Measurements from ENCODE around the gene MYO16. TPM values are rescaled to one million over a fixed set of nuclear protein-coding genes. Genes with fewer than 3 reads are reported as not detected.

MYO16 gene
- total RNA-seq, 1 experiment from 2014 or later = 0.06 TPM

DNA sequence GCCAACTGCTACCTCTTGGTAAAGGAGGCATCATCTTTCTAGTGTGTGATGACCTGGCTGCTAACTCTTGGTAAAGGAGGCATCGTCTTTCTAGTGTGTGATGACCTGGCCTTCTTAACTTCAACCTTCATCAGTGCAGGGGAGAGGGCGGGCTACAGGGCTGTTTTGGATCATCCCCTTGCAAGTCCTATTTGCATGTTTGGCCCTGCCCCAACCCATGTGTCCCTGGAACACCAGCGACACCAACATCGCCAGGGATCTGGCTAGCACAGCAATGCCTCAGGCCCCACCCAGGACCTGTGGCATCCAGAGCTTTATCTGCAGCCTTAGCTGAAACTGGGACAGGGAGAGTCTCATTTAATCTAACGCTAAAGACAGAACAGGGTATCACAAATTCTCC, 492.4 kb downstream of the MYO16 start:
- no peak for DNase-seq (ENCODE audit: low read depth)

DNA sequence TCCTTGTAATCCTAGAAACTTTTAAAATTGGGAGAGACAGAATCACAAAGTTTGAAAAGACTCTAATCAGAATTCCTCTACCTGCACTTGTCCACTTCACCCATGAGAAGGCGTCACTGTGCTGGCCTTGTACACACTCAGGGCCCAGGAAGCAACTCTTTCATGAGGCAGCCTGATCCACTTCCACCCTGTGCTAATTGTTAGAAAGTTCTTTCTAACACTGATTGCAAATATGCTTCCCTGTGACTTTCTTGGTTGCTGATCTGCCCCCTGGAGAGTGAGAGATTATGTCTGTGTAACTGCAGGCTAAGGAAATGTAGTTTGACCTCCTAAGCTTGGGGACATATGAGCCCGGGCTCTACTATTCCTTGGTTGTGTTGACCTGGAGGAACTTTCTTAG, 494.6 kb downstream of the MYO16 start:
- no peak for DNase-seq (ENCODE audit: low read depth)

DNA sequence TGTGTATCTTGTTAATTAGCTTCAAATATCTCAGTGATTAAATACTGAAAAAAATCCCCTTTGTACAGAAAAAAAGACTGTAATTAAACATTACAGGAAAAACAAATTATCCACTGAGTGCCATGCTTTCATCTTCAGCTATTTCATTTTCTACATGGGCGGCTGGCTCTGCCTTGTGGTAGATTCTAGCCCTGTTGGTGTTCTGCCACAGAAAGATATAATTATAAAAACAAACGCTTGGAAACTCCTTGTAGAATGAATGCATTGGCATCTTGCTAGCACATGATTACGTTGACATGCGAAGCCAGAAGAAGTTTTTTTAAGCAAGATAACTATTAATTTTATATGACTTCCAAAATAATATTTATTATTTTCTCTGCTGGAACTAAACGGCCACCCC, 496.8 kb downstream of the MYO16 start:
- no peak for DNase-seq (ENCODE audit: low read depth)

DNA sequence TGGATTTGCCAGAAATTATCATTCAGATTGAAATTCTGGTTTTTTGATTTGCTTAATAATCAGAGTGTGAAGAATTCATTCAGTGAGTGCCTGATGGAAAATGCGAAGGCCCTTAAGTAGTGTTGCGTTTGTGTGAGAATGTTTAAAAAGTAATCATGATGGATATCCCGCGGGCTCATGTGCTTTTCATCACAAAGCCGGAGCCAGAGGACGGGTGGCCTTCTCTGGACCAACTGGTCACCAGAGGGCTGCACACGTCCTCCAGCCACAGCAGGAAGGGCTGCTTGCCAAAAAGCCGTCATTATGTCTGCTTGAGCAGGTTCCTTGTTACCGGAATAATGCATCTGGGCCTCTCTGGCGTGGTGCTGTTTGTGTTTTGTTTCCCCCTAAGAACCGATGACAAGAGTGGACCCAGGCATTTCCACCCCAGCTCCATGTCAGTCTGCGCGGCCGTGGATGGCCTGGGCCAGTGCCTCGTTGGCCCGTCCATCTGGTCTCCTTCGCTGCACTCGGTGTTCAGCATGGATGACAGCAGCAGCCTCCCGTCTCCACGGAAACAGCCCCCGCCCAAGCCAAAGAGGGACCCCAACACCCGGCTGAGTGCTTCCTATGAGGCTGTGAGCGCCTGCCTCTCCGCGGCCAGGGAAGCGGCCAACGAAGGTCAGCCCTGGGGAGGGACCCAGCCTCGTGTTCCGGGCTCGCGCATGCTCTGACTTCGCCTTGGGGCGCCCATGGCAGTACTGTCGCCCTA, 497.7 kb downstream of the MYO16 start:
- no peak for DNase-seq (ENCODE audit: low read depth)

GRCh38 chr13:109128121-109128520, 498.7 kb downstream of the MYO16 start:
- DNase-seq (ENCODE audit: low read depth) = no peak

- no peak for DNase-seq (ENCODE audit: low read depth)
Observed at GRCh38 chr13:109130093-109130835, 500.9 kb downstream of the MYO16 start.

DNA sequence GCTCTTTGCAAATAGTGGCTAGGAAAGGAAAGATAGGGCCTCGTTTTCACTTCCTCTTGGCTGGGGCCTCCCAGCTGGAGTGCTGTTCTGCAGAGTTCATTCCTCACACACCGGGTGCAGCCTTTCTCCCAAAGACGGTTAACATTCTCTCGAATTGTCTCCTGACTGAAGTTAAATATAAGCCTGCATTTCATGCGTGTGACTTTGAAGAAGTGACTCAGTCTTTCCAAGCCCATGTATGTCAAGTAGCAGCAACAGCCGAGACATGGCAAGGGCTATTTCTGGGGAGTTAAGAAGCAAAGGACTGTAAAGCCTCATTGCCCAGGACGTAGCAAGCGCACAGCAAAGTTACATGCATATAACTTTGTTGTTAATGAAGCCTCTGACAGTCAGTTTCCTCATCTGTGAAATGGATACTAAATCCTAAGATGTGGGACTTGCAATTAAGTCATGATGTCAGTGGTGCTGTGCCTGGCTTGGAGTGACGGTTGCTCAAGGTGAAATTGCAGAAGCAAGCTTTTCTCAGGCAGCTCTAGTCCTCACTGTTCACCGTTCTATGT, 502.4 kb downstream of the MYO16 start:
- DNase-seq (ENCODE audit: low read depth) = no peak

DNA sequence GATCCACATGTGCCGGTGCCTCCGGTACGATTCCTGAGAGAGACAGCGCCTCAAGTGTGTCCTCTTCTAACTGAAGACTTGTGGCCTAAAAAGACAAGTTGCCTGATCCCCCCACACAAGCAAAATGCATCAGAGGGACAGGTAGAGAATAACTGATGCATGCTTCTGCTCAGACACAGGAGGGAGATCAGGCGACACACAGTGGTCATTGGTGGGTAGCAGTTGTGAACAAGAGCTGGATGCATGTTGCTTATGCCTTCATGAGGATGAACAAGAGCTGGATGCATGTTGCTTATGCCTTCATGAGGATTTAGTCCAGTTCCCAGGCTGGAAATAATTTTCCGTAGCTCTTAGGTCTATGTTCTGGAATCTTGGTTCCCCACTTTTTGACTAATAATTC, 505.6 kb downstream of the MYO16 start:
- no peak for DNase-seq (ENCODE audit: low read depth)

DNA sequence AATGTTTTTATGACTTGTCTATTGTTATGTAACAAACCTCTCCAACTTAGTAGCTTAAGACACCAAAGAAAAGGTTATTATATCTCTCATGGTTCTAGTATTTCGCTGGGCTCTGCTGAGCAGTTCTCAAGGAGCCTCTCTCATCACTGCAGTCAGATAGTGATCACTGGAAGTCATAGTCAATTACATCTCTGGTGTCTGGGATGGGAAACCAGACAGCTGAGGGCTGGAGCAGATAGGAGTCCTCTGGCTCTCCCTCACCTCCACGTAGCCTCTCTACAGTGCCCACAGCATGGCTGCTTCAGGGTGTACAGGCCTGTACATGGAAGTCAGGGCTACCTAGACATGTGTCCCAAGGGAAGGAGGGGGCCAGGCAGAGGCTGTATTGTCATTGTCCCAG, 507.5 kb downstream of the MYO16 start:
- DNase-seq (ENCODE audit: low read depth) = no peak

GRCh38 chr13:109139346-109139745, 509.9 kb downstream of the MYO16 start:
- DNase-seq (ENCODE audit: low read depth) = no peak

DNA sequence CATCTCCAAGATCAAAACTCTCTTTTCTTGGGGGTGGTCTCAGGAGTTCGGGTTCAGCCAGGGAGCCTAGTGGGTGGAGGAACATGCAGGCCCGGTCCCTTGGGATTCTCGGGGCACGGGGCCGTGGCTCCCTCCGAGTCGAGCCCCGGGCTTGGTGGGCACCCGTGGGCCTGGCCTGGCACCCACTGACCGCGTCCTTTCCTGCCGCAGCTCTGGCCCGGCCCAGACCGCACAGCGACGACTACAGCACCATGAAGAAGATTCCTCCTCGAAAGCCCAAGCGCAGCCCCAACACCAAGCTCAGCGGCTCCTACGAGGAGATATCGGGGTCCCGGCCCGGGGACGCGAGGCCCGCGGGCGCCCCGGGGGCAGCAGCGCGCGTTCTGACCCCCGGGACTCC, 510.6 kb downstream of the MYO16 start:
- no peak for DNase-seq (ENCODE audit: low read depth)

DNA sequence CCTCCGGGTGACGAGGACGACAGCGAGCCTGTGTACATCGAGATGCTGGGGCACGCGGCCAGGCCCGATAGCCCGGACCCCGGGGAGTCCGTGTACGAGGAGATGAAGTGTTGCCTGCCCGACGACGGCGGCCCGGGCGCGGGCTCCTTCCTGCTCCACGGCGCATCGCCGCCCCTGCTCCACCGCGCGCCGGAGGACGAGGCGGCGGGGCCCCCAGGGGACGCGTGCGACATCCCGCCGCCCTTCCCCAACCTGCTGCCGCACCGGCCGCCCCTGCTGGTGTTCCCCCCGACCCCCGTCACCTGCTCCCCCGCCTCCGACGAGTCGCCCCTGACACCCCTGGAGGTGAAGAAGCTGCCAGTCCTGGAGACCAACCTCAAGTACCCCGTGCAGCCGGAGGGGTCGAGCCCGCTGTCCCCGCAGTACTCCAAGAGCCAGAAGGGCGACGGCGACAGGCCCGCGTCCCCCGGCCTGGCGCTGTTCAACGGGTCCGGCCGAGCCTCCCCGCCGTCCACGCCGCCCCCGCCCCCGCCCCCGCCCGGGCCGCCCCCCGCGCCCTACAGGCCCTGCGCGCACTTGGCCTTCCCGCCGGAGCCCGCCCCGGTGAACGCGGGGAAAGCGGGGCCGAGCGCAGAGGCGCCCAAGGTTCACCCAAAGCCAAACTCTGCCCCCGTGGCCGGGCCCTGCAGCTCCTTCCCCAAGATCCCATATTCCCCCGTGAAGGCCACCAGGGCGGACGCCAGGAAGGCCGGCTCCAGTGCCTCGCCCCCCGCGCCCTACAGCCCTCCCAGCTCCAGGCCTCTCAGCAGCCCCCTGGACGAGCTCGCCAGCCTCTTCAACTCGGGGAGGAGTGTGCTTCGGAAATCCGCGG, 511.3 kb downstream of the MYO16 start:
- DNase-seq (ENCODE audit: low read depth) = no peak

GRCh38 chr13:109141706-109142105, 512.3 kb downstream of the MYO16 start:
- no peak for DNase-seq (ENCODE audit: low read depth)

DNA sequence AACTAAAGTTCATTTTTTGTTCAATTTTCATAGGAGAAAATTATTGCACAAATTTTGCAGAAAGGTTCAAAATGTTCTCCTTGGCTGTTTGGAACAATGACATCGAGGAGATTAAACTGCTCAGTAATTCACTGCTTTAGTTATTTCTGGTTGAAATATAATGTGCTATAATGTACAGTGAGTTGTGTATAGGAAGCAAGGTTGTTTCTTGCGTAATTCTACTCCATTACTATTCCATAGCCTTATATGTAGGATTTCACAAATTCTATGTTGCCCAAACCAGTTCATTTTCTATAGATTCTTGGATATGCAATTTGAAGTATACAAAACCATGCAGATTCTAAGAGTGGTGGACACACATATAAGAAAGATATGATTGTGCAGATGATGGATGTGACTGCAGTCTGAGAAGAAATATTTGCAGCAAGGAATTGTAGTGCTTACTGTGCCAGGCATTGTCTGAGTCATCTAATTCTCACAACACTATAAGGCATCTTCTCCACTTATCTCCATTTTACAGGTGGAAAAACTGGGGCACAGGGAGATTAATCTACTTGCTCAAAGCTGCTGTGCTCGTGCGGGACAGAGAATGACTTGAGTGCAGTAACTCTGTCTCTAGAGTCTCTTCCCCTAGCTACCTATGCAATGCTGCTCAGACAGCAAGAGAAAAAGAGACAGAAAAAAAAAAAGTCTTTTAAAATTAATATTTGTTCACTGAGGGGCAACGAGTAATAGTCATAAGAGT, 515.5 kb downstream of the MYO16 start:
- no peak for DNase-seq (ENCODE audit: low read depth)

GRCh38 chr13:109145631-109146030, 516.2 kb downstream of the MYO16 start:
- peak; percentile 35 for DNase-seq (ENCODE audit: low read depth)

DNA sequence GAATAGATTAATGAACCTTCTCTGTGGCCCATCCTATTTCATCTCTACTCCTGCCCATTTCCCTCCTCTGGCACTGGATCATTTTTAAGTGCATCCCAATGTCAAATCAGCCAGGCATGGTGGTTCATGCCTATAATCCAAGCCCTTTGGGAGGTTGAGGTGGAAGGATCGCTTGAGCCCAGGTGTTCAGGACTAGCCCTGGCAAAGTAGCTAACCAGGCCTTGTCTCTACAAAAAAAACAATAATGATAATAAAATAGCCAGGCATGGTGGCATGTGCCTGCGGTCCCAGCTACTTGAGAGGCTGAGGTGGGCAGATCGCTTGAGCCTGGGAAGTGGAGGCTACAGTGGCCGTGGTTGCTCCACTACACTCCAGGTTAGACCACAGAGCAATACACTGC, 517.0 kb downstream of the MYO16 start:
- no peak for DNase-seq (ENCODE audit: low read depth)

GRCh38 chr13:109146912-109147647, 517.7 kb downstream of the MYO16 start:
- DNase-seq (ENCODE audit: low read depth) = peak; percentile 65

DNA sequence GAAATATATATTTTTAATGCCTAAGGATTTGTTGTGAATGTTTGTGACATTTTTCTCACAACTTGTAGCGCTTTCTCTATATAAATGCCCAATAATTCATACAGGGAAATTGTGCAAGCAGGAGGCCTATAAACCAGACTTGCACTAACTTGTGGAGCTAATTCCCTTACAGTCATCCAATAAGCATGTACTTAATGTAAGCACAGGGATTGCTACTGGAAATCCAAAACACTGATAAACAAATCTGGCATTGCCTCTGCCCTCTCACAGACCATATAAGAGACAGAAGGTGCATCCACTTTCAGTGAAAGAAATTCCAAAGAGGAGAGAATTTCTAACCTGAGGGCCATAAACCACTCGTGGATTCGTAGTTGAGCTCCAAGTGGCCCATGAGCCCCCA, 518.8 kb downstream of the MYO16 start:
- no peak for DNase-seq (ENCODE audit: low read depth)

- no peak for DNase-seq (ENCODE audit: low read depth)
Observed at GRCh38 chr13:109150696-109151095, 521.3 kb downstream of the MYO16 start.

DNA sequence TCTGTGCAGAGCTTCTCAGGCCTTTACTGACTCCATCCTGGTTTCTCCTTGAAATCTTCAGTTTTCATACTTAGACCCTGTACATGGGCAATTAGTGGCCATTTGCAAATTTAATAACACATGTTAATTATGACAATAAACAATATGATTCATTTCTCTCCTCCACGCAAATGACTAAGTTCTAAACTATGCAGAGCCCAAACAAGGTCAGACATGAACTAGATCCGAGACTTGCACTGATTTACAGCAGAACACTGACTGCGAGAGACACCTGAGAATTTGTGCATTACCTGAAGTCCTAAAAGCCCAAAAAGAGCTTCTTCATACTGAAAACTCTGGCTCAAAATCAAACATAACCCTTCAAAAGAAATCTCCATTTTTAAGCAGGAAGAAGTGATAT, 521.8 kb downstream of the MYO16 start:
- DNase-seq (ENCODE audit: low read depth) = no peak

DNA sequence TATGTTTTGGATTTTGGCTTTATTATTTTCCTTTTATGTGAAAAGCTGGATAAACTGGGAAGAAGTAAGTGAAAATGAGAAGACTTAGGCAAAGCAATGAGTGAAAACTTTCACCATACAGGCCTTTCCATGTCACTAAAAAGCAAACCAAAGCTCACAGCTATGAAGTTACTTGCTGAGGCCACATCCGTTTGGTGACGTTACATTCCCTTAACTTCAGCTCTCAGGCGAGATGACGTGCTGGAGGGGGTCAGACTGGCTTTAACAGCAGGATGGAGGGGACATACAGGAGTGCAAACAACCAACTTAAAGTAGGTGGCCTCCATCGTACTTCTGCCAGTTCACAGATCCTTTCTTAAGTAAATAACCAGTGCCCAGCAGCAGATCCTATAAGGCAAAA, 522.3 kb downstream of the MYO16 start:
- DNase-seq (ENCODE audit: low read depth) = no peak
